Measurements from ENCODE around the gene STAB1.

Gene STAB1

GRCh38 chr3:52517796-52518722 is 22.9 kb downstream of the STAB1 start:
- Histone ChIP-seq H3K4me3 (ENCODE audit: low read length) (peak overlapping the region; percentile 48), H3K9me3 (ENCODE audit: control insufficient read depth, low read depth, low read length) (no peaks in the 10 kb centered on the region), H3K4me1 (ENCODE audit: control insufficient read depth, low read depth, low read length) (no peaks in the 10 kb centered on the region), H3K27ac (ENCODE audit: low read length) (no peak overlapping the region), H3K27me3 (ENCODE audit: control insufficient read depth, insufficient read depth, low read length) (peaks cover 6% of the 10 kb centered on the region), H3K36me3 (ENCODE audit: control insufficient read depth, low read depth, low read length) (no peaks in the 10 kb centered on the region), H3K9ac (ENCODE audit: low read length) (no peak overlapping the region)

- H3K4me1 ChIP-seq (ENCODE audit: control insufficient read depth, low read depth, low read length), result no peaks in the 10 kb centered on the region
- H3K36me3 ChIP-seq (ENCODE audit: control insufficient read depth, low read depth, low read length), result peaks cover 3% of the 10 kb centered on the region
Observed at GRCh38 chr3:52518723-52519444, 23.7 kb downstream of the STAB1 start.

DNA sequence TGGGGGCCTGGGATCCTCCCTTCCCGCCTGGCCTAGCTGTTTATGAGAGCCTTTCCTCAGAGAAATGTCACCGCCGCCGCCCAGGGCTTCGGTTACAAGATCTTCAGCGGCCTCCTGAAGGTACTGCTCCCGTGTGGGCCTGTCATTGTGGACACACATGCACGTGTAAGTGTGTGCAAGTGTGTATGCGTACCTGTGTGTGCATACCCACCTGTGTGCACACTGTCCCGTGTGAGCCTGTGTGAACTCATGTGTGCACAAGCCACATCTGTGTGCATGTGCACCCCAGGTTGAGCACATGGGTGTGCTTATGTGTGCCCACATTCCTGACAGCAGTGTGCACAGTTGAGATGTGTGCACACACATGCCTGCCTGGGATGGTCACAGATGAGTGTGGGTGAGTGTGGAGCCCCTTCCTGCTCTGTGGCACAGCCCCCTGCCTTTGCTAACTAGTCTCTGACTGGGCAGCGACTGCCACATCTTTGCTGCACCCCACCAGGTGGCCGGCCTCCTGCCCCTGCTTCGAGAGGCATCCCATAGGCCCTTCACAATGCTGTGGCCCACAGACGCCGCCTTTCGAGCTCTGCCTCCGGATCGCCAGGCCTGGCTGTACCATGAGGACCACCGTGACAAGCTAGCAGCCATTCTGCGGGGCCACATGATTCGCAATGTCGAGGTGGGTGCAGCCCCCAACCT is 24.5 kb downstream of the STAB1 start:
- no peak overlapping the region for H3K27ac ChIP-seq (ENCODE audit: low read length)
- H3K4me1 ChIP-seq (ENCODE audit: control insufficient read depth, low read depth, low read length), result no peaks in the 10 kb centered on the region
- H3K27me3 ChIP-seq (ENCODE audit: control insufficient read depth, insufficient read depth, low read length), result peaks cover 6% of the 10 kb centered on the region
- H3K9me3 ChIP-seq (ENCODE audit: control insufficient read depth, low read depth, low read length), result no peaks in the 10 kb centered on the region
- H3K36me3 ChIP-seq (ENCODE audit: control insufficient read depth, low read depth, low read length), result peaks cover 10% of the 10 kb centered on the region
- H3K9ac ChIP-seq (ENCODE audit: low read length), result no peak overlapping the region
- H3K4me3 ChIP-seq (ENCODE audit: low read length), result no peak overlapping the region

More at GRCh38 chr3:52518723-52519444, 23.7 kb downstream of the STAB1 start:
- Histone ChIP-seq H3K4me3 (ENCODE audit: low read length) (peak overlapping the region; percentile 48), H3K27me3 (ENCODE audit: control insufficient read depth, insufficient read depth, low read length) (peaks cover 6% of the 10 kb centered on the region), H3K9ac (ENCODE audit: low read length) (no peak overlapping the region), H3K27ac (ENCODE audit: low read length) (no peak overlapping the region), H3K9me3 (ENCODE audit: control insufficient read depth, low read depth, low read length) (no peaks in the 10 kb centered on the region)

DNA sequence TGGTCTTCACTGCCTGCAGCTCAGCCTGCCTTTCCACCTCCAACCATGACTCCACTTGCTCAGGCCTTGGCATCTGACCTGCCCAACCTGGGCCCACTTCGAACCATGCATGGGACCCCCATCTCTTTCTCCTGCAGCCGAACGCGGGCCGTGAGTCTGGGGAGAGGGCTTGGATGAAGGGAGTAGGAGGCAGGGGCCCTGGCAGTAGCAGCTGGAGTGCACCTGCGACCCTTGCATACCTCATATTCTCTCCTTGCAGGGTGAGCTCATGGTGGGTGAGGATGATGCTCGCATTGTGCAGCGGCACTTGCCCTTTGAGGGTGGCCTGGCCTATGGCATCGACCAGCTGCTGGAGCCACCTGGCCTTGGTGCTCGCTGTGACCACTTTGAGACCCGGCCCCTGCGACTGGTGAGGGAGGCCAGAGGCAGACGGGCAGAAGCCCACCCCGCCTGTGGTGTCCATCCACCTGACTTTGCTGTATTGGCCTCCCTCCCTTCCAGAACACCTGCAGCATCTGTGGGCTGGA is 25.1 kb downstream of the STAB1 start:
- H3K27ac ChIP-seq (ENCODE audit: low read length), result no peak overlapping the region
- H3K9ac ChIP-seq (ENCODE audit: low read length), result no peak overlapping the region
- no peaks in the 10 kb centered on the region for H3K4me1 ChIP-seq (ENCODE audit: control insufficient read depth, low read depth, low read length)
- no peaks in the 10 kb centered on the region for H3K9me3 ChIP-seq (ENCODE audit: control insufficient read depth, low read depth, low read length)
- H3K27me3 ChIP-seq (ENCODE audit: control insufficient read depth, insufficient read depth, low read length), result peaks cover 6% of the 10 kb centered on the region
- H3K36me3 ChIP-seq (ENCODE audit: control insufficient read depth, low read depth, low read length), result peaks cover 13% of the 10 kb centered on the region
- H3K4me3 ChIP-seq (ENCODE audit: low read length), result no peak overlapping the region

DNA sequence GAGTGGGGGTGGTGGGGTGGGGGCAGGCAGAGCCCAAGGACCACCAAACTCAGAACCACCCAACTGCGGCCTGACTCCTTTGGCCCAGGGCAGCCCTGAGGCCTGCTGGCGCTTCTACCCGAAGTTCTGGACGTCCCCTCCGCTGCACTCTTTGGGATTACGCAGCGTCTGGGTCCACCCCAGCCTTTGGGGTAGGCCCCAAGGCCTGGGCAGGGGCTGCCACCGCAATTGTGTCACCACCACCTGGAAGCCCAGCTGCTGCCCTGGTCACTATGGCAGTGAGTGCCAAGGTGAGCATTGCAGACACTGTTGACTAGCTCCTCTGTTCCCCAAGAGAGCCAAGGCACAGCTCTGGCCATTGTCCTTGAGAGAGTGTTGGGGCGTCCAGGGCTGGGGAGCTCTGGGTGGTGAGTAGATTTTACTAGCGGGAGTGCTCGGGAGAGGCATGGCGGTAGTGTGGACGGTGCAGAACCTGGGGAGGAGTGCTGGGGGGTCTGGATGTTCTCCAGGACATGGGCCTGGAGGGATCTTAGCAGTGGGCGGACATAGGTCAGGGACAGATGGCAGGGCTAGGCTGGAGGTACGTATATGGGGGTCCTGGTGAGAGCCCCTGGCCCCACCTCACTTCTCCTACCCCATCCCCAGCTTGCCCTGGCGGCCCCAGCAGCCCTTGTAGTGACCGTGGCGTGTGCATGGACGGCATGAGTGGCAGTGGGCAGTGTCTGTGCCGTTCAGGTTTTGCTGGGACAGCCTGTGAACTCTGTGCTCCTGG is 25.8 kb downstream of the STAB1 start:
- Histone ChIP-seq H3K27ac (ENCODE audit: low read length) (no peak overlapping the region), H3K9ac (ENCODE audit: low read length) (no peak overlapping the region), H3K36me3 (ENCODE audit: control insufficient read depth, low read depth, low read length) (peaks cover 20% of the 10 kb centered on the region), H3K4me1 (ENCODE audit: control insufficient read depth, low read depth, low read length) (no peaks in the 10 kb centered on the region), H3K4me3 (ENCODE audit: low read length) (no peak overlapping the region), H3K27me3 (ENCODE audit: control insufficient read depth, insufficient read depth, low read length) (peaks cover 6% of the 10 kb centered on the region), H3K9me3 (ENCODE audit: control insufficient read depth, low read depth, low read length) (no peaks in the 10 kb centered on the region)

DNA sequence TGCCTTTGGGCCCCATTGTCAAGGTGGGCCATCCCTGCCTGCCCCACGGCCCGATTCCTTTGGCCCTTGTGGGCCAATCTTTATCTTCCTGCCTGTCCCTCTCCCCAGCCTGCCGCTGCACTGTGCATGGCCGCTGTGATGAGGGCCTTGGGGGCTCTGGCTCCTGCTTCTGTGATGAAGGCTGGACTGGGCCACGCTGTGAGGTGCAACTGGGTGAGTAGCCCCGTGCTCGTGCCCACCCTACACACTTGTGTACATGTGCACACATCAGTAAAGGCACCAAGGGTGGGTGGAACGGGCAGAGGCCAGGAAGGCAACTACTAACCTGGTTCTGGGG is 26.3 kb downstream of the STAB1 start:
- Histone ChIP-seq H3K4me1 (ENCODE audit: control insufficient read depth, low read depth, low read length) (no peaks in the 10 kb centered on the region), H3K36me3 (ENCODE audit: control insufficient read depth, low read depth, low read length) (peaks cover 25% of the 10 kb centered on the region), H3K27ac (ENCODE audit: low read length) (no peak overlapping the region), H3K9me3 (ENCODE audit: control insufficient read depth, low read depth, low read length) (no peaks in the 10 kb centered on the region), H3K4me3 (ENCODE audit: low read length) (no peak overlapping the region), H3K27me3 (ENCODE audit: control insufficient read depth, insufficient read depth, low read length) (peaks cover 6% of the 10 kb centered on the region), H3K9ac (ENCODE audit: low read length) (no peak overlapping the region)

GRCh38 chr3:52521881-52522650 is 26.9 kb downstream of the STAB1 start:
- H3K27ac ChIP-seq (ENCODE audit: low read length), result no peak overlapping the region
- H3K27me3 ChIP-seq (ENCODE audit: control insufficient read depth, insufficient read depth, low read length), result peaks cover 6% of the 10 kb centered on the region
- H3K9ac ChIP-seq (ENCODE audit: low read length), result no peak overlapping the region
- H3K4me3 ChIP-seq (ENCODE audit: low read length), result no peak overlapping the region
- no peaks in the 10 kb centered on the region for H3K4me1 ChIP-seq (ENCODE audit: control insufficient read depth, low read depth, low read length)
- peaks cover 30% of the 10 kb centered on the region for H3K36me3 ChIP-seq (ENCODE audit: control insufficient read depth, low read depth, low read length)
- no peaks in the 10 kb centered on the region for H3K9me3 ChIP-seq (ENCODE audit: control insufficient read depth, low read depth, low read length)

DNA sequence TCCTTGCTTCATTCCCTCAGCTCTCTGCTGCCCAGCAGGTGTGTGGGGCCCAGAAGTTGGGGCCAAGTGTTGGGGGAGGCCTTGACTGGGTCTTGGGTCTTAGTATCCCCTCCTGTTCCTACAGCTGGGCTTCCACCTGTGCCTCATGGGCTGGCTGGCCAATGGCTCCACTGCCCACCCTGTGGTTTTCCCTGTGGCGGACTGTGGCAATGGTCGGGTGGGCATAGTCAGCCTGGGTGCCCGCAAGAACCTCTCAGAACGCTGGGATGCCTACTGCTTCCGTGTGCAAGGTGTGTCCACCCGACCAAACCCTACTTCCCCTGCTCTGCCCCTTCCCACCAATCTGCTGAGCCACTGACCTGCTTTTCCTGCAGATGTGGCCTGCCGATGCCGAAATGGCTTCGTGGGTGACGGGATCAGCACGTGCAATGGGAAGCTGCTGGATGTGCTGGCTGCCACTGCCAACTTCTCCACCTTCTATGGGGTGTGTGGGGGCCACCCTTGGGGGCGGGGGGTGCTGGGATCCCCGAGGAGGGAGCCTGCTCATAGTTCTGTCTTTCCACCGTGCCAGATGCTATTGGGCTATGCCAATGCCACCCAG is 27.6 kb downstream of the STAB1 start:
- H3K36me3 ChIP-seq (ENCODE audit: control insufficient read depth, low read depth, low read length), result peaks cover 36% of the 10 kb centered on the region

DNA sequence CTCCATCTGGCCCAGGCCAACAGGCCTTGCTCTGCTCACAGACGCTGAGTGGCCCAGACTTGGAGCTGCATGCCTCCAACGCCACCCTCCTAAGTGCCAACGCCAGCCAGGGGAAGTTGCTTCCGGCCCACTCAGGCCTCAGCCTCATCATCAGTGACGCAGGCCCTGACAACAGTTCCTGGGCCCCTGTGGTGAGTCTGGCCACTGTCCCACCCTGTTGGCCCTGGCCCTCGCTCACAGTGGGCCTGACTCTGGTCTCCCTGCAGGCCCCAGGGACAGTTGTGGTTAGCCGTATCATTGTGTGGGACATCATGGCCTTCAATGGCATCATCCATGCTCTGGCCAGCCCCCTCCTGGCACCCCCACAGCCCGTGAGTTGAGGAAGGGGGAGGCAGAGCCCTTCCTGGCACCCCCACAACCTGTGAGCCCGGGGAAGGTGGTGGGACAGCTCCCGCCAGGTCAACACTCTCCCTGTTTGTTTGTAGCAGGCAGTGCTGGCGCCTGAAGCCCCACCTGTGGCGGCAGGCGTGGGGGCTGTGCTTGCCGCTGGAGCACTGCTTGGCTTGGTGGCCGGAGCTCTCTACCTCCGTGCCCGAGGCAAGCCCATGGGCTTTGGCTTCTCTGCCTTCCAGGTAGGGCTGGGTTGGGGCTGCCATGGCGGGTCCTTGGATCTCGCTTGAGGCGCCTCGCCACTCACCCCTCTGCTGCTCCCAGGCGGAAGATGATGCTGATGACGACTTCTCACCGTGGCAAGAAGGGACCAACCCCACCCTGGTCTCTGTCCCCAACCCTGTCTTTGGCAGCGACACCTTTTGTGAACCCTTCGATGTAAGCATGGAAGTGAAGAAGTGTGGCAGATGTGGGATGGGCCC is 28.5 kb downstream of the STAB1 start:
- H3K27ac ChIP-seq (ENCODE audit: low read length), result no peak overlapping the region
- no peak overlapping the region for H3K9ac ChIP-seq (ENCODE audit: low read length)
- H3K36me3 ChIP-seq (ENCODE audit: control insufficient read depth, low read depth, low read length), result peaks cover 44% of the 10 kb centered on the region
- H3K4me3 ChIP-seq (ENCODE audit: low read length), result no peak overlapping the region
- H3K27me3 ChIP-seq (ENCODE audit: control insufficient read depth, insufficient read depth, low read length), result no peaks in the 10 kb centered on the region
- no peaks in the 10 kb centered on the region for H3K9me3 ChIP-seq (ENCODE audit: control insufficient read depth, low read depth, low read length)
- no peaks in the 10 kb centered on the region for H3K4me1 ChIP-seq (ENCODE audit: control insufficient read depth, low read depth, low read length)

More for the DNA sequence above, 27.6 kb downstream of the STAB1 start:
- no peaks in the 10 kb centered on the region for H3K4me1 ChIP-seq (ENCODE audit: control insufficient read depth, low read depth, low read length)
- H3K9ac ChIP-seq (ENCODE audit: low read length), result no peak overlapping the region
- H3K27ac ChIP-seq (ENCODE audit: low read length), result no peak overlapping the region
- no peaks in the 10 kb centered on the region for H3K9me3 ChIP-seq (ENCODE audit: control insufficient read depth, low read depth, low read length)
- no peak overlapping the region for H3K4me3 ChIP-seq (ENCODE audit: low read length)
- H3K27me3 ChIP-seq (ENCODE audit: control insufficient read depth, insufficient read depth, low read length), result peaks cover 5% of the 10 kb centered on the region

All from iPS-18a (cell line).